Epithelial cell of esophagus (primary cell): Measurements from ENCODE around the gene SPIRE1.
A peak's percentile ranks its signal among the peaks of the same experiment; 100 is the strongest.
"Not testable (repeated sequence)": the region's sequence is repeated elsewhere in the genome, so short reads cannot be mapped to it uniquely, and the experiment has no call there.

Experiments
- DNase-seq: peaks from one replicate; pipeline ENCODE4 v3.0.0; 2010; ENCODE audit warnings: low read depth
- H3K4me3 ChIP-seq: 2 replicates; pipeline ENCODE4 v1.5.1; 2011; ENCODE audit warnings: mild to moderate bottlenecking, low read length, control low read depth
- CTCF ChIP-seq: IDR thresholded peaks from 2 replicates; pipeline ENCODE4 v1.5.1; 2011; ENCODE audit warnings: low read depth, mild to moderate bottlenecking, low read length, control low read depth, inconsistent platforms; ENCODE audit not compliant: insufficient read depth; ENCODE audit errors: missing control alignments

The SPIRE1 gene

GRCh38 chr18:12556946-12557806, 100.7 kb downstream of the SPIRE1 start:
- no peak for TF ChIP-seq CTCF
- no peak for DNase-seq
- H3K4me3 ChIP-seq = no peak overlapping the region

DNA sequence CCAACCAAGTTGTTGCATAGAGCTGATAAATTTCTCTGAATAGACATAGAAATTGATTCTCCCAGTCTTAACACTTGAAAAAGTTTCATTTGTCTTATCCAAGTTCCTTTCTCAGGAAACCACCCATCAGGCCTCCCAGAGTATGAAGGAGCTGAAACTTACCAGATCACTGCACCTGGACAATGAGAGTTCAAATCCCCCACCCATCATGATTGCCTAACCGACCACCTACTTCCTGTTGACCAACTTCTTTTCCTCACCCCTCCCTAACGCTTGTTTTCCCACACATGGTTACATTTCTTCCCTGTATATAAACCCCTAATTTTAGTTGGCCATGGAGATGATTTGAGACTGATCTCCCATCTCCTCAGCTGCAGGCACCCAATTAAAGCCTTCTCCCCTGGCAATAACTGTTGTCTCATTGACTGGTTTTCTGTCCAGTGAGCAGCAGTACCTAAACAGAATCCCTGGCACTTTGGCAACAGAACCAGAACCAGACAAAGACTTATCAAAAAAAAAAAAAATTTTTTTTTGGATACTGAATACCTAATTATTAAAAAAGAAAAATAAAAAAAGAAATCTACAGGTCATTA, 103.0 kb downstream of the SPIRE1 start:
- no peak for TF ChIP-seq CTCF
- no peak overlapping the region for H3K4me3 ChIP-seq
- peak; percentile 27 for DNase-seq

- no peak overlapping the region for H3K4me3 ChIP-seq
- DNase-seq = peak; percentile 90
- TF ChIP-seq CTCF = no peak
These were observed 105.0 kb downstream of the SPIRE1 start for GRCh38 chr18:12552879-12553242.

GRCh38 chr18:12551943-12552878, 105.7 kb downstream of the SPIRE1 start:
- DNase-seq = peak; percentile 7
- H3K4me3 ChIP-seq = not testable (repeated sequence)

GRCh38 chr18:12551466-12551865, 106.4 kb downstream of the SPIRE1 start:
- DNase-seq, H3K4me3 ChIP-seq: not testable (repeated sequence)

GRCh38 chr18:12543697-12544096, 114.2 kb downstream of the SPIRE1 start:
- peak; percentile 20 for DNase-seq
- no peak for TF ChIP-seq CTCF

DNA sequence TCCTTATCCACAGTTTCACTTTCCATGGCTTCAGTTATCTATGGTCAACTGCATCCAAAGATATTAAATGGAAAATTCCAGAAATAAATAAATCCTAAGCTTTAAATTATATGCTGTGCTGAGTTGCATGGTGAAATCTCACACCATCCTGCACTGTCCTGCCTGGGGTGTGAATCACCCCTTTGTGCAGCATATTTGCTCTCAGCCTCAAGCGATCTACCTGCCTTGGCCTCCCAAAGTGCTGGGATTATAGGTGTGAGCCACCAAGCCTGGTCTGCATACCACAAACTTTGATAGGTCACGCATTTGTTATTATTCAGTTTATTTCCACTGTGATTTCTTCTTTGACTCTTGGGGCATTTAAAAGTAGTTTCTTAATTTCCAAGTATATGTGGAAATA, 117.2 kb downstream of the SPIRE1 start:
- DNase-seq = peak; percentile 83
- no peak overlapping the region for H3K4me3 ChIP-seq
- no peak for TF ChIP-seq CTCF

More at GRCh38 chr18:12543697-12544096, 114.2 kb downstream of the SPIRE1 start:
- H3K4me3 ChIP-seq = no peak overlapping the region

- peak; percentile 24 for DNase-seq
- H3K4me3 ChIP-seq = not testable (repeated sequence)
These were observed 118.7 kb downstream of the SPIRE1 start for GRCh38 chr18:12539158-12539557.
